ELF-1 (cell line): ENCODE results near the gene TWF1.
A peak's percentile ranks its signal among the peaks of the same experiment; 100 is the strongest.
"Not testable (repeated sequence)": the region's sequence is repeated elsewhere in the genome, so short reads cannot be mapped to it uniquely, and the experiment has no call there.

Experiments
- DNase-seq: peaks from one replicate; pipeline ENCODE4 v3.0.0-alpha.2; 2016; ENCODE audit warnings: low read depth, low spot score

Gene TWF1

DNA sequence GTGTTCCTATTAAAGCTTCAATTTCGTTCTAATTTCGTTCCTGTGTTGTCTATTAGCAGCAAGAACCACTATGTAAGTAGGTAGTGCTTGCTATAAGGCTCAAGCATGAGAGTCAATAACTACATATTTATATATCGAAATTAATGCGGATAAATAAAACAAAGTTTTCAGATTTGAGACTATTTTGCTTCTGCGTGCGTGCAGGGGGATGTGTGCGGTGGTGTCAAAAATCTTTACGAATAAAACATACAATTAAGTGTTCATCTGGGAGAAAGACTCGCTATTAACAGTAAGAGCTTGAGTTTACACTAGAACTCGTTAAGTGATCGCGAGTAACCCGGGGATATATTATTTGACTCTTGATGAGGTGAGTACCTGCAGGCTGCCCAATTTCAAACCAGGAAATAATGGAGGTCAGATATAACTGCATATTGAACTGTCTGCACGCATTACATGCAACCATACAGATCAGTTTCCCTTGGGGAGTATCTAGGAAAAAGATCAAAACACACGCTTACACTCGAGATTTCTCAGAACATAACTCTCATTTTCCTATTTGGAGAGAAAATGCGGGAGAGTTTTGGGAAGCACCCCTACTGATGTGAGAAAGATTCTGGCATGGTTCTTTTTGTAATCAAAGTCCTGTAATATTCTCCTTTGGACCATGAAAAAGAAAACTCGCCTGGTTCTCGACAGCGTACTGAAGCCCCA, 813 bp downstream of the TWF1 start:
- DNase-seq = no peak

DNA sequence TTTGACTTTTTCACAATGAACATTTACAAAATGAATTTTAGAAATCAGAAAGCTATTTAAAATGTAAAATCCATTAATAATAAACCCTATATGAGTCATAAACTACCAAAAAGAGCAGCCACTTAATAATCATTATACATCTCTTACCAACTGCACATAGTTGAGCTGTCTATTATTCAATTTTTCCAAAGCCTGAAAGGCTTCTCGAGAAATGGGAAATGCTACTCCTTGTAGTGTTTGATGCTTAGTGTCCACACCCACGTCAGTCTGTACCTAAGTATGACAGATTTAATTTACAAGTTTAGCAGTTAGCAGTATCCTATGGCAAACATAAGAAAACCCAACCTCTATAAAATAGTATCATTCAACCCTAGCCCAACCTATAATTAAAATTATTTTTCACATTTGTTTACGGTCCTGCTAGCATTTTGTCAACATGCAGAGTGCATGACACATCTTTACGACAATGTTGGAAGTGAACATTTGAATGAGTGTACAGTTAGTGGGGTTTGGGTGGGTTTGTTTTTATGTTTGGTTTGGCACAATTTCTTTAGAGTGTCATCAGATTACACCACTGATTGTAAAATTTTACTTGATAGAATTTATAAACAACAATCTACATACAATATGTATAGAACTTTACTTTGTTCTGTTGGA, 8.4 kb downstream of the TWF1 start:
- DNase-seq = no peak

DNA sequence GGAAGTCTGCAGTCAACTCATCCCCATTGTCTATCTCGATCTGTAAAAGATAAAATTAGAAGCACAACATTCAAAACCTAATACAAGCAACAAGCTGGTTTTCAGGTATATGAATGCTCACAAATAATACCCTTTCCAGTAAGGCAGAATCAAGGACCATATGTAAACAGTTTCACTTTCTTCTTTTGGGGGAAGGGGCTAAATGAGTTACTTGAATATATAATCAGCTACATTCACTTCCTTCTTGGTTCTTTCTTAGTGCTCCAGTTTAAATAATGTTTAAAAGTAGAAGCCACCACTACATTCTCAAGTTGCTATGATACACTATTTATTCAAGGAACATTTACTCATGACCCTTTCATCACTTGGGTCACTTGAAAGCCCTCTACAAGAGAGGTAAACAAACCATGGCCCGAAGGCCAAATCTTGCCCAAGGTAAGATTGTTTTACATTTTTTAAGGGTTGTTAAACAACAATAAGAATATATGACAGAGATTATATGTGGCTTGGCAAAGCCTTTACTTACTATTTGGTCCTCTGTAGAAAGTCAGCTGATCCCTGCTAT, 10.3 kb downstream of the TWF1 start:
- DNase-seq = no peak

DNA sequence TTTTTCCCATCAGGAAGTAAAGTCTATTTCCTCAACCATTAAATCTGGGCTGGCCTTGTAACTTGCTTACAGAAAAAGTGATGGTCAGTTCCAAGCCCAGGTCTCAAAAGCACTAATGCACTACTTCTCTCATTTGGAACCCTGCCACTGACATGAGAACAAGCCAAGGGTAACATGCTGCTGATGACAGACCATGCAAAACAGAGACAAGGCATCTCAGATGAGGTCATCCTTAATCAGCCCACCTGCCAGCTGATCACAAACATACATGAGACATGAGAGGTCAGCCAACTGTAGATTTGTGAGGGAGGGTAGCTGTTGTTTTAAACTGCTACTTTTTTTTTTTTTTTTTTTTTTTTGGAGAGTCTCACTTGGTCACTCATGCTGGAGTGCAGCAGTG, 16.2 kb downstream of the TWF1 start:
- DNase-seq = no peak

DNA sequence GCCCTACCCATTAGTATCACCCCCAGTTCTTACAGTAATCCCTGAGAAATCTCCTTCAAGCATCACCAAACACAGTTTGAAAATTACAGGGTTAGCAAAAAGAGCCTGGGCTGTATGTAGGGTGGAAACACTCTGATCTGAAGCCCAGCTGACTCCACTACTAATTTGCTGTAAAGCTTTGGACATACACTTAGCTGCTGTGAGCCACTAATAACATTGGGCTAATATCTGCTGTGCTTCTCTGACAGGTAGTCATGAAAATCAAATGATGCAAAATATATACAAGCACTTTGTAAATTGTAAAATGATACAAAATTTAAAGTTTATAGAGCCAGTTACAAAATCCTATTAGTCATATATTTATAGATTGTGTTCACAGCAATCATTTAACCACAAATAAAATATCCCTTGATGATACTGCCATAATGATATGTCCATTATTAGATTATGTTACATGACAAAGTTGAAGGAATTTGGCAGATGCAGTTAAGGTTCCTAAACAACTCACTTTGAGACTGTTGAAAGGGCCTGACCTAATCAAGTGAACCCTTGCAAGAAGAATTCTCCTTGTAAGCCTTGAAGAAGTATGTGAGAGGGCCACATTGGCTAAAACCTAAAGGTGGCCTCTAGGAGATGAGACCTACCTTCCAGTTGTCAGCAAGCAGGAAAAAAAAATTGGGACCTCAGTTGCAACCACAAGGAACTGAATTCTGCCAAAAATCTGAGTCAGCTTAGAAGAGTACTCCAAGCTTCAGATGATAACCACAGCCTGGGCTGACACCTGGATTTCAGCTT, 19.0 kb downstream of the TWF1 start:
- DNase-seq = no peak

DNA sequence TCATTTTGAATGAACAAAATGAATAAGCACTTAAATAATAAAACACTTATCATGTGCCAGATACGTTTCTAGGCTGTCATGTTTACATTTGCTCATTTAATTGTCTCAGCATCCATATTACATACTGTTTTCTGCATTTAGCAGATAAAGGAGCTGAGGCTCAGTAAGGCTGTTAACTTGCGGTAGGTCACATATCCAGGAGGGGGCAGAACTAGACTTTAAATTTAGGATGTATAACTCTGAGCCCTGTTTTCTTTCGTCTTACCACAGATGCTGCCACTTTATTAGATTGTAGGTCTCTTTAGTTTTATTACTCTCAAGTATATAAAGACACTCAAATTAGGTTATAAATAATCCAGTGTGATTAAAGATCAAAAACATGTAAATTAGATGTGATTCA, 29.6 kb downstream of the TWF1 start:
- peak; percentile 5 for DNase-seq

DNA sequence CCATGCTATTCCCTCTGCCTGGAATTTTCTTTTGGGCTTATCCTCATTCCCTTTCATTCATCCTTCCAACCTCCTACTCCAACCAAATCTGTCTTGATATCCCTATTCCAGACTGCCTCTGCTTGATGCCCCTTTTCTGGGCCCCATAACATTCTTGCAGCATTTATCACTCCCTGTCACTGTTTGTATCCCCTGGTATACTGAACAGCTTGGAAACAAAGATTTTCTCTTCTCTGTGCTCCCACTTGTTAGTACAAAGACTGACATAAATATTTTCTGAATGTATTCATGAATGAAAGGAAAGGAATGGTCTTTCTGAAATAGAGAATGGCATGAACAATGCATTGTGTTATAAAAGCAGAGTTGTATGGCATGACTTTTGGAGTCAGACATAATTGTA, 39.8 kb downstream of the TWF1 start:
- no peak for DNase-seq

DNA sequence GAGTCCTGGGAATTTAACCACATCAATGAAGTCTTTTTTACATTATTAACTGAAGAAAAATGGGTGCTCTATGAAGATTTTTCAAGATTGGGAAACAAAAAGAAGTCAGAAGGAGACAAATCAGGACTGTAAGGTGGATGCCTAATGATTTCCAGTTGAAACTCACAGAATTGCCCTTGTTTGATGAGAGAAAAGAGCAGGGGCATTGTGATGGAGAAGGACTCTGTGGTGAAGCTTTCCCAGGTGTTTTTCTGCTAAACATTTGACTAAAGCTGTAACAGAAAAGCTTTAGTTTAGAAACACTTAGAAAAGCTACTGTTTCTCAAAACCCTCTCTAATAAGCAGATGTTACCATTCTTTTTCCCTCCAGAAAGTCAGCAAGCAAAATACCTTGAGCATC, 41.6 kb downstream of the TWF1 start:
- DNase-seq = no peak

DNA sequence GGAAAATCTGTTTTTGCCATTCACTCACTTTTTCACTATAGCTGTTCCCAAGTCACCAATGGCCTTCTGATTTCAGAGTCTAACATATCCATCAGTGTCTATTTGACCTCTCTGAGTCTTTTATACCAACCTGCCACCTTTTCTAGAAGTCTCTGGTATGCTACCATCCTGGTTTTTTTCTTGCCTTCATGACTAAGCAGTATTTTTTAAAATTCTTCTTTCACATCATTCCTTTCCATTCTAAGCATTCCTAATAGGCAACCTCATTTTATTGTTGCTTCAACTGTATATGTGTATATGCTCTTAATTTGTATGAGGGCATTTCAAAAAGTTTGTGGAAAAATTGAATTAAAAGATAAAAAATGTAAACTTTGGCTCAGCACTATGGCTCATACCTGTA, 42.3 kb downstream of the TWF1 start:
- DNase-seq = no peak

DNA sequence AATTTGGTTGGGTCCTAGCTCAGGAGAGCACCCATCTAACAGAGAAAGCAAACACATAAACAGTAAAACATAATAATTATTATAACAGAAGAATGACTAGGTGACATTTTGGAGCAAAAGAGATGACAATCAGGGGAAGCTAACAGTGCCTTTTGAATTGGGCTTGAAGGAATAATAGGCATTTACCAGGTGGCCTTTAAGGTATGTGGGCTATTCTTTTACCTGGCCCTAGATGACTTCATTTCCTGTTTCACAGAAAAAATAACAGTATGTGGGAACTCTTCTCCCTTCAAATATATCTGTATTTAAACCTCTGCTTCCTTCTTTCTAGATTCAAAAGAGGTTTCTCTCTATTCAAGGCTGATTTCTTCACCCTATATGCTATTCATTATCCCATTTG, 43.5 kb downstream of the TWF1 start:
- no peak for DNase-seq

DNA sequence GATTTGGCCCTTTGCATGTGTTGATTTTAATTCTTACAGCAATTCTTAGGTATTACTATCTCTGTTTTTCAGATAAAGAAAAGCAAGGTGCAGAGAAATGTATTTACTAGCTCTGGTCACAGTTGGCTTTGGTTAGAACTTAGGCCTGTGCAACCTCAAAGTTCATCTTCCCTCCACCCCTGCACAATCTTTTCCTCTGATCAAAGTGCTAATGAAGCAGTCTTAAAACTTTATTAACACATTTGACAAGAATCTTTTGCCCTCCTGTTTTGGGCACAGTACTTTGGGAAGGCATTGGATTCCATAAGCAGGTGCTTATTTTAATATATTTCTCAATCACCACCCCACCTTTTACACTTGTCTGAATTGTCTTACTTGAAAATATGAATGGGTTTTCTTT, 44.6 kb downstream of the TWF1 start:
- no peak for DNase-seq

DNA sequence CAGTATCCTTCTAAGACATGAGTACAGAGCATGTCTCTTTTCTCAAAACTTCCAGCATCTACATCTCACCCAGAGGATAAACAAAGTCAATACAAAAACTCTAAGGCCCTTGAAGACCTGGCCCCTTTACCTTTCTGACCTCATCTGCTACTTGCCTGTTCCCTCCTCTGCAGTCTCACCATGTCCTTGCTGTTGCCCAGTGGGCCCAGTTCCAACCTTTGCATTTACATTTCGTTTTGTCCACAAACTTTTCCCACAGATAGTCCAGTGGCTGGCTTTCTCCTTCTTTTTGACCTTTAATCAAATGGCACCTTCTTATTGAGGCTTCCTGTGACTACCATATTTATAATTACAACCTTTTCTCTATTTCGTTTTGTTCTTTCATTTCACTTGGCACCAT, 45.7 kb downstream of the TWF1 start:
- DNase-seq = no peak

DNA sequence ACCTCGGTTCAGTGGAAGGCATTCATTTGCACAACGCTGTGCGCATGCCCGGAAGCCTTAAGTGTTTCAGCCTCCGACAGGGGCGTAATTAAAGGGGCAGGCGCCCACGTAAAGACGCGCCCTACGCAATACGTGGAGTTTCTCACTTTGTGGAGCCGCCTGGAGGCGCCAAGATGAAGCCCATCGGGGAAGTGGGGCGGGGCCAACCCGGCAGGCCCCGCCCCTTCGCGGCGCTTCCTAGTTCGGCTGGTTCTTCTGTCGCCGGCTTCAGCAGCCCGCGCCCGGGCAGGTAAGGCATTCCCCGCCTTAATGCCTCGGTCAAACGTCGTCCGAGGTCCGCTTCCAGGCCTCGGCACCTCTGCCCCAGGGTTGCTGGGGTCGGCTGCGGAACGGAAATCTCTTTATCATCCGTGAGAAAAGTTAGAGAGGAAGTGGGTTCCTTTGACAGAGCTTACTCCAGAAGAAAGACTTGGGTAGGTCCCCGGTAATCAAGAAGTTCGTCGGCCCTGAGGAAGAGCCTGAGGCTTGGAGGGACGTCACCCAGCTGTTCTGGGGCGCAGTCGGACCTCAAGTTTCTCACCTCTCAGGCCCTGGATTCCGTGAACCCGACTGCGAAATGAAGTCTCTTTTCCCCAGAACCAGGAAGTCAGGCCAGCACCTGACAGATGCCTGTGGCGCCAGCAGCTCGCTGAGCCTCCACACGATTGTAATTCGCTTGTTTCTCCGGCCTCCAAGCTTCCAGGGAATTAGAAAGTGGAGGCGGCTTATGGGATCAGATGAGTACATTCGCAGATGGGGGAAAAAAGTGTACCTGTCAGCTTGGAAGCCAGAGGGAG, 47.2 kb downstream of the TWF1 start, which contains the start of the genes IRAK4 and PUS7L:
TSS of gene IRAK4 (plus strand) at position 224 of the 836 bp plus-strand sequence. CDS start 9,161 bp downstream, outside the sequence.
TSS of gene PUS7L (minus strand) at position 63 of the 836 bp plus-strand sequence. CDS start 3,545 bp downstream, outside the sequence.
- peak; percentile 99 for DNase-seq

DNA sequence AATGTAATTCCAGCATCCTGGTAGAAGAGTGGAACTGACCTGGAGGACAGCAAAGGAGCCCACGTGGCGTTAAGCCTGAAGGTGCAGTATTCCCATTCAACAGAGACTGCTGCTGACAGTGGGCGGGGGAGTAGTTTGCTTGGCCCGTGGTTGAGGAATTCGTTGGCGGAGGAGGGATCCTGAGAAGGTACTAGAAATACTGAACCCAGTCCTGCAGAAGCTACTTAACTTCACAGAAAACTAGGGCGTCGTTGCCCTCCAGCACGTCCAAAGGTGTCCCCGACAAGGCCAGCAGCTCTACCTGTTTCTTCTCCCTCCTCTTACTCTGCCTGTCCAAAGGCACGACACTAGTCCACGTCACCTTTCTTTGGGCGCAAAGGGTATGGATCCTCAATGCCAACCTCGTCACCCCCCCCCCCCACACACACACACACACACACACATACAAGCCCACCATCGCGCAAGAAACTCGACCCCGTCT, 47.8 kb downstream of the TWF1 start:
- no peak for DNase-seq

DNA sequence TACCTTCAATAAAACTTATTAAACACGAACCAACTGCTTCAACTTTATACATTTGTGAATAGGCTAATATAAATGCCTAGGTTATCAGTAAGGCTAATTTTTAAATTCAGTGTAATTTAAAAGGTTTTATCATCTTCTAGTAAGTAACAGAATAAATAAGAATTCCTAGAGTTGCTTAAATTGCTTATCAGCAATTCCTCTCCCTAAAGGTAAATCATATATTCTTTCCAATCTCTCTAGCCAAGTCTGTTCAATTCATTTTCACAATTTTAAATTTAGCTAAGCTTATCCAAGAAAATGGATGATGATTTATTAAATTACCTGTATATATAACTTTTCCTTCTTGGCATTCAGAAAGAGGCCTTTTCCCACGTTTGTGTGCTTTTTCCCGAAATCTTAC, 52.1 kb downstream of the TWF1 start:
- DNase-seq = no peak

DNA sequence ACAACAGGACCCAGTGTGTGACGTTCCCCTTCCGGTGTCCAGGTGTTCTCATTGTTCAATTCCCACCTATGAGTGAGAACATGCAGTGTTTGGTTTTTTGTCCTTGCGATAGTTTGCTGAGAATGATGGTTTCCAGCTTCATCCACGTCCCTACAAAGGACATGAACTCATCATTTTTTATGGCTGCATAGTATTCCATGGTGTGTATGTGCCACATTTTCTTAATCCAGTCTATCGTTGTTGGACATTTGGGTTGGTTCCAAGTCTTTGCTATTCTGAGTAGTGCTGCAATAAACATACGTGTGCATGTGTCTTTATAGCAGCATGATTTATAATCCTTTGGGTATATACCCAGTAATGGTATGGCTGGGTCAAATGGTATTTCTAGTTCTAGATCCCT, 54.8 kb downstream of the TWF1 start:
- not testable (repeated sequence) for DNase-seq

DNA sequence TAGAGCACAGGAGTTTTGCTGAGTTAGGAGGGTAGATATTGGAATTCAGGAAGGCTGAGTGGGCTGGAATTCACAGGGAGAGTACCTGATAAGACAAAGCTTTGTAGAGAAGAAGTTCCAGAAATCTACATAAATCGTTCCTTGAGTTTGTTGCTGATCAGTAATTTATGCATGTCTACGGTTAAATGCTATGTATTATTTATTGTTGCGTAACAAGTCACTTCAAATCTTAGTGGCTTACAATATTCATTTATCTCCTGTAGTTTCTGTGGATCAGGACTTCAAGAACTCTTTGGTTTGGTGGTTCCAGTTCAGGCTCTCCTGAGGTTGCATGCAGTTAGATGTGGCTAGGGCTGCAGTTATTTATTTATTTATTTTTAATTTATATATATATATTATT, 55.3 kb downstream of the TWF1 start:
- DNase-seq = no peak

DNA sequence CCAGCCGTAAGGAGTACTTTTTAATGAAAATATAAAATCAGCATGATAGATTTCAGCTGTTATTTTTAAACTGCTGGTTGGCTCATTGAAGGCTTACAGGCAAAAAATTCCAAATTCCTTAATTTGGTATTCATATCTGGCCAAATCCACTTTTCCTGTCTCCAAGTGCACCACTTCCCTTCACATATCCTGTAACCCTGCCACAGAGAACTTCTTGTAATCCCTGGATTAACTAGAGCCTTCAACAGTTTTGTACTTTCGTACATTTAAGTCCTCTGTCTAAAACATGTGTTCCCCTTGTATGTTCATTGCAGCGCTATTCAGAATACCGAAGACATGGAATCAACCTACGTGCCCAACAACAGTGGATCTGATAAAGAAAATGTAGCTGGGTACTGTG, 57.1 kb downstream of the TWF1 start:
- no peak for DNase-seq

DNA sequence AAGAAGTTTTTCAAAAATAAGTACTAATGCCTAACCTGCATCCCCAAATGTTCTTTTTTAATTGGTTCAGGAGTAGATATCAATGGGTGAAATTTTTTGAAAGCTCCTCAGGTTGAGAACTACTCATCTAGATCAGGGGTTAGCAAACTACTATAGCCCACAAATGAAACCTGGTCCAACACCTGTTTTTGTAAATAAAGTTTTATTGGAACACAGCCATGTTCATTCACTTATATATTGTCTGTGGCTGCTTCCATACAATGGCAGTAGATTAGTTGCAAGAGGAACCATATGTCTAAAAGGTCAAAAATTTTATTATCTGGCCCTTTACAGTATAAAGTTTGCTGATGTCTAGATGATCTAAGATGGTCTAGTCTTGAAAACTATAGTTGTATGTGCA, 61.3 kb downstream of the TWF1 start:
- DNase-seq = no peak
